Measurements from ENCODE around the gene AP3M1. TPM values are rescaled to one million over a fixed set of nuclear protein-coding genes. Genes with fewer than 3 reads are reported as not detected.

The AP3M1 gene
- total RNA-seq, 2 experiments from 2014 or later: 35.4 to 42.2 TPM

GRCh38 chr10:74099420-74099819 is 51.2 kb downstream of the AP3M1 start:
- Mint-ChIP-seq H3K27me3 (no peaks in the 10 kb centered on the region), H3K4me3 (no peak overlapping the region), H3K36me3 (ENCODE audit: low read depth) (peaks cover 10% of the 10 kb centered on the region), H3K27ac (no peak overlapping the region), H3K4me1 (ENCODE audit: low read depth) (no peaks in the 10 kb centered on the region), H3K9me3 (no peaks in the 10 kb centered on the region)
- TF ChIP-seq, protein P1, sequence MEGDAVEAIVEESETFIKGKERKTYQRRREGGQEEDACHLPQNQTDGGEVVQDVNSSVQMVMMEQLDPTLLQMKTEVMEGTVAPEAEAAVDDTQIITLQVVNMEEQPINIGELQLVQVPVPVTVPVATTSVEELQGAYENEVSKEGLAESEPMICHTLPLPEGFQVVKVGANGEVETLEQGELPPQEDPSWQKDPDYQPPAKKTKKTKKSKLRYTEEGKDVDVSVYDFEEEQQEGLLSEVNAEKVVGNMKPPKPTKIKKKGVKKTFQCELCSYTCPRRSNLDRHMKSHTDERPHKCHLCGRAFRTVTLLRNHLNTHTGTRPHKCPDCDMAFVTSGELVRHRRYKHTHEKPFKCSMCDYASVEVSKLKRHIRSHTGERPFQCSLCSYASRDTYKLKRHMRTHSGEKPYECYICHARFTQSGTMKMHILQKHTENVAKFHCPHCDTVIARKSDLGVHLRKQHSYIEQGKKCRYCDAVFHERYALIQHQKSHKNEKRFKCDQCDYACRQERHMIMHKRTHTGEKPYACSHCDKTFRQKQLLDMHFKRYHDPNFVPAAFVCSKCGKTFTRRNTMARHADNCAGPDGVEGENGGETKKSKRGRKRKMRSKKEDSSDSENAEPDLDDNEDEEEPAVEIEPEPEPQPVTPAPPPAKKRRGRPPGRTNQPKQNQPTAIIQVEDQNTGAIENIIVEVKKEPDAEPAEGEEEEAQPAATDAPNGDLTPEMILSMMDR (IDR thresholded peaks at IDR 0.05): no peak
- intact Hi-C loops (cut with micrococcal nuclease): no loop called here
- CTCF ChIA-PET: interaction anchor here (0.6 to 2.1 kb wide), 9 partner anchors 8 to 219 kb away, joined by 3 to 11 read pairs (median 3); no protein-coding TSS in a partner anchor
- no peak for ATAC-seq
- POLR2A ChIA-PET: interaction anchor here (1.4 kb wide), 1 partner anchor 24 kb away, joined by 3 read pairs; no protein-coding TSS in a partner anchor
- no peak for DNase-seq

DNA sequence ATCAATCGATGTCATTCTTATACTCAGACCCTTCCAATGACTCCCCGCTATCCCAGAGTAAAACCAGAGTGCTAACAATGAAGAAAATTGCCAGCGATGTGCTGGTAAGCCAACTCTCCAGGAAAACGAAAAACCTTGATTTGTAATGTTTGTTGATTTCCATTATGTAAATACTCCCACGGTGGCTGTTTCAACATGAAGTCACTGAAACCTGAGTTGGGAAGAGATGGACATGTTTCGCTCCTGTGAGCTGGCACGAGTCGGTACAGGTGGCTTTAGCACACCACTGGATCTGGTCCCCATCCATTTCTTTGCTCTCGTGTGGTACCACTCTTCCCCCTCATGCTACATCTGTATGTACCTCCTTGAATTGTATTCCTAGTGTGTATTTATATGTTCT is 52.9 kb downstream of the AP3M1 start:
- DNase-seq (no peak), ATAC-seq (no peak)
- ChIA-PET CTCF (interaction anchor here (1.3 to 1.8 kb wide), 3 partner anchors 16 to 211 kb away, joined by 3 to 5 read pairs (median 4); no protein-coding TSS in a partner anchor), POLR2A (interaction anchor here (1.4 kb wide), 1 partner anchor 25 kb away, joined by 3 read pairs; no protein-coding TSS in a partner anchor)
- no peaks in the 10 kb centered on the region for H3K9me3 Mint-ChIP-seq
- no peak overlapping the region for H3K4me3 Mint-ChIP-seq
- intact Hi-C loops (cut with micrococcal nuclease): no loop called here
- H3K36me3 Mint-ChIP-seq (ENCODE audit: low read depth): peaks cover 10% of the 10 kb centered on the region
- H3K27me3 Mint-ChIP-seq: no peaks in the 10 kb centered on the region
- no peaks in the 10 kb centered on the region for H3K4me1 Mint-ChIP-seq (ENCODE audit: low read depth)
- TF ChIP-seq, protein P1 (IDR thresholded peaks at IDR 0.05): no peak
- H3K27ac Mint-ChIP-seq: no peak overlapping the region

DNA sequence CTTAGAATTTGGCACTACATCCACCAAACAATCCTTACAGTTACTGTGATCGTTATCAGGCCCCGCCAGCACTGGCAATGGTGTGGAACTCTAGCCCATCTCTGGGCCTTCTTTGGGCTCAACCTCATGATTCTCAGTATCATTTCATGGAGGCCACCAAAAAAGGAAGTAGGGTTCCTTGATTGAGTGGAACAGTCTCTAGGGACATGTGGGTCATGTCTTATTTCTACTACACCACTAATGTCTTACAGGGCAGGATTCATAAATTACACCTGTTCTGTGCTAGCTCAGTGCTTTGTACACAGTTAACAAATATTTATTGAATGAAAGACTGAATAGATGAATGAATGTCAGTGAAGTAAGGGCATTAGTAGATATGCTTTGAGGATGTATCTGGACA is 53.9 kb downstream of the AP3M1 start:
- Mint-ChIP-seq H3K9me3 (no peaks in the 10 kb centered on the region), H3K27ac (no peak overlapping the region), H3K4me3 (no peak overlapping the region), H3K4me1 (ENCODE audit: low read depth) (no peaks in the 10 kb centered on the region), H3K27me3 (no peaks in the 10 kb centered on the region), H3K36me3 (ENCODE audit: low read depth) (peaks cover 10% of the 10 kb centered on the region)
- ATAC-seq (no peak), DNase-seq (no peak)
- TF ChIP-seq, protein P1 (IDR thresholded peaks at IDR 0.05): no peak
- intact Hi-C loops (cut with micrococcal nuclease): no loop called here
- ChIA-PET POLR2A (no interaction called here), CTCF (interaction anchor here (1.2 kb wide), 1 partner anchor 15 kb away, joined by 4 read pairs; no protein-coding TSS in a partner anchor)

DNA sequence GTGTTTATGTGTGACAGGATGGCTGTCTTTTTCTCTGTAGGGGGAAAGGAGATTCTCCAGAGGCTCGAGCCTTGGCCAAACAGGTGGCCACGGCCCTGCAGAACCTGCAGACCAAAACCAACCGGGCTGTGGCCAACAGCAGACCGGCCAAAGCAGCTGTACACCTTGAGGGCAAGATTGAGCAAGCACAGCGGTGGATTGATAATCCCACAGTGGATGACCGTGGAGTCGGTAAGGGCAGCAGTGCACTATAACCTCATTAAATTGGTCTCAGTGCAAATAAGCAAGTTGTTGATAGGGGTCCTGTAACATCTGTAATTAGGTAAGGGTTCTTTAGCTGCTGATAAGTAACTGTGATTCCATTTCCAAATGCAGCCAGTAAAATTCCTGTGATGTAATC is 56.4 kb downstream of the AP3M1 start:
- no peaks in the 10 kb centered on the region for H3K27me3 Mint-ChIP-seq
- peaks cover 10% of the 10 kb centered on the region for H3K36me3 Mint-ChIP-seq (ENCODE audit: low read depth)
- ATAC-seq: no peak
- no peaks in the 10 kb centered on the region for H3K4me1 Mint-ChIP-seq (ENCODE audit: low read depth)
- DNase-seq: no peak
- intact Hi-C loops (cut with micrococcal nuclease): no loop called here
- ChIA-PET CTCF (interaction anchor here (1.0 to 7.3 kb wide), 6 partner anchors 9 to 153 kb away, joined by 3 to 36 read pairs (median 5); no protein-coding TSS in a partner anchor), POLR2A (interaction anchor here (1.1 kb wide), 1 partner anchor 15 kb away, joined by 3 read pairs; no protein-coding TSS in a partner anchor)
- H3K9me3 Mint-ChIP-seq: no peaks in the 10 kb centered on the region
- no peak overlapping the region for H3K4me3 Mint-ChIP-seq
- TF ChIP-seq, protein P1 (IDR thresholded peaks at IDR 0.05): no peak
- H3K27ac Mint-ChIP-seq: no peak overlapping the region

- intact Hi-C loops (cut with micrococcal nuclease): no loop called here
- H3K4me3 Mint-ChIP-seq: no peak overlapping the region
- H3K36me3 Mint-ChIP-seq (ENCODE audit: low read depth): peaks cover 10% of the 10 kb centered on the region
- no peaks in the 10 kb centered on the region for H3K4me1 Mint-ChIP-seq (ENCODE audit: low read depth)
- CTCF ChIA-PET: interaction anchor here (1.0 to 7.3 kb wide), 7 partner anchors 10 to 153 kb away, joined by 3 to 36 read pairs (median 4); no protein-coding TSS in a partner anchor
- TF ChIP-seq, protein P1 (IDR thresholded peaks at IDR 0.05): no peak
- POLR2A ChIA-PET: no interaction called here
- DNase-seq (no peak), ATAC-seq (no peak)
- no peak overlapping the region for H3K27ac Mint-ChIP-seq
- H3K27me3 Mint-ChIP-seq: no peaks in the 10 kb centered on the region
- H3K9me3 Mint-ChIP-seq: no peaks in the 10 kb centered on the region
These were observed 57.0 kb downstream of the AP3M1 start for GRCh38 chr10:74093530-74094164.
